Astrocyte (in vitro differentiated cells and primary cell): Measurements from ENCODE around the gene AK9.

Experiments
- CTCF ChIP-seq: IDR thresholded peaks from 2 replicates; pipeline ENCODE4 v1.5.1; 2011; ENCODE audit warnings: low read depth, mild to moderate bottlenecking, inconsistent platforms, low read length, moderate library complexity; ENCODE audit not compliant: insufficient read depth
- EZH2 ChIP-seq: IDR thresholded peaks from 2 replicates; pipeline ENCODE4 v1.6.1; 2012; ENCODE audit warnings: mild to moderate bottlenecking, low read length, inconsistent platforms; ENCODE audit not compliant: insufficient read depth

GRCh38 chr6:109671733-109672132 is 19.3 kb downstream of the AK9 start:
- no peak for TF ChIP-seq EZH2
- no peak for TF ChIP-seq CTCF
